Measurements from ENCODE around the gene SH3PXD2B.
"Not testable (repeated sequence)": the region's sequence is repeated elsewhere in the genome, so short reads cannot be mapped to it uniquely, and the experiment has no call there.

SH3PXD2B gene

GRCh38 chr5:172399826-172400225 is 54.5 kb downstream of the SH3PXD2B start:
- DNase-seq (ENCODE audit: low spot score): no peak

- no peak for DNase-seq (ENCODE audit: low spot score)
Measured at GRCh38 chr5:172399336-172399735, 55.0 kb downstream of the SH3PXD2B start.

GRCh38 chr5:172398645-172399044 is 55.7 kb downstream of the SH3PXD2B start:
- not testable (repeated sequence) for DNase-seq (ENCODE audit: low spot score)

GRCh38 chr5:172396994-172397393 is 57.3 kb downstream of the SH3PXD2B start:
- DNase-seq (ENCODE audit: low spot score): not testable (repeated sequence)

- DNase-seq (ENCODE audit: low spot score): no peak
Measured at GRCh38 chr5:172396220-172396619, 58.1 kb downstream of the SH3PXD2B start.

GRCh38 chr5:172395483-172395882 is 58.8 kb downstream of the SH3PXD2B start:
- DNase-seq (ENCODE audit: low spot score): no peak

- DNase-seq (ENCODE audit: low spot score): no peak
Measured at GRCh38 chr5:172389578-172390112, 64.7 kb downstream of the SH3PXD2B start.

GRCh38 chr5:172388246-172388733 is 66.0 kb downstream of the SH3PXD2B start:
- no peak for DNase-seq (ENCODE audit: low spot score)

- no peak for DNase-seq (ENCODE audit: low spot score)
Measured at GRCh38 chr5:172385707-172386106, 68.6 kb downstream of the SH3PXD2B start.

GRCh38 chr5:172385010-172385563 is 69.2 kb downstream of the SH3PXD2B start:
- DNase-seq (ENCODE audit: low spot score): no peak

- no peak for DNase-seq (ENCODE audit: low spot score)
Measured at GRCh38 chr5:172383191-172383802, 71.0 kb downstream of the SH3PXD2B start.

- DNase-seq (ENCODE audit: low spot score): peak; percentile 82
Measured at GRCh38 chr5:172380987-172381643, 73.2 kb downstream of the SH3PXD2B start.

GRCh38 chr5:172380301-172380986 is 73.9 kb downstream of the SH3PXD2B start:
- DNase-seq (ENCODE audit: low spot score): no peak

- DNase-seq (ENCODE audit: low spot score): no peak
Measured at GRCh38 chr5:172379481-172379880, 74.8 kb downstream of the SH3PXD2B start.

GRCh38 chr5:172377856-172378255 is 76.5 kb downstream of the SH3PXD2B start:
- no peak for DNase-seq (ENCODE audit: low spot score)

- DNase-seq (ENCODE audit: low spot score): no peak
Measured at GRCh38 chr5:172377438-172377837, 76.9 kb downstream of the SH3PXD2B start.

- no peak for DNase-seq (ENCODE audit: low spot score)
Measured at GRCh38 chr5:172374783-172375182, 79.5 kb downstream of the SH3PXD2B start.

- no peak for DNase-seq (ENCODE audit: low spot score)
Measured at GRCh38 chr5:172373680-172374079, 80.6 kb downstream of the SH3PXD2B start.

GRCh38 chr5:172371684-172372083 is 82.6 kb downstream of the SH3PXD2B start:
- DNase-seq (ENCODE audit: low spot score): no peak

- no peak for DNase-seq (ENCODE audit: low spot score)
Measured at GRCh38 chr5:172370648-172371545, 83.4 kb downstream of the SH3PXD2B start.

- peak; percentile 66 for DNase-seq (ENCODE audit: low spot score)
Measured at GRCh38 chr5:172370237-172370640, 84.1 kb downstream of the SH3PXD2B start.

All from putamen (tissue), 1 donor.